Epithelial cell of esophagus (primary cell): ENCODE results near the gene HES4.
"Not testable (repeated sequence)": the region's sequence is repeated elsewhere in the genome, so short reads cannot be mapped to it uniquely, and the experiment has no call there.

ENCODE experiments used
- DNase-seq: peaks from one replicate; pipeline ENCODE4 v3.0.0; 2010; ENCODE audit warnings: low read depth
- H3K4me3 ChIP-seq: 2 replicates; pipeline ENCODE4 v1.5.1; 2011; ENCODE audit warnings: mild to moderate bottlenecking, low read length, control low read depth
- CTCF ChIP-seq: IDR thresholded peaks from 2 replicates; pipeline ENCODE4 v1.5.1; 2011; ENCODE audit warnings: low read depth, mild to moderate bottlenecking, low read length, control low read depth, inconsistent platforms; ENCODE audit not compliant: insufficient read depth; ENCODE audit errors: missing control alignments

Gene HES4

GRCh38 chr1:1033731-1034438 is 34.0 kb upstream of the HES4 start:
- no peak for DNase-seq
- no peak for TF ChIP-seq CTCF
- H3K4me3 ChIP-seq: no peak overlapping the region

- H3K4me3 ChIP-seq: peak overlapping the region; percentile 25
- TF ChIP-seq CTCF: peak; percentile 63
- DNase-seq: peak; percentile 92
Measured at GRCh38 chr1:1033009-1033587, 33.2 kb upstream of the HES4 start.

GRCh38 chr1:1032424-1032823 is 32.5 kb upstream of the HES4 start:
- no peak for TF ChIP-seq CTCF
- no peak for DNase-seq
- peak overlapping the region; percentile 25 for H3K4me3 ChIP-seq

- H3K4me3 ChIP-seq: no peak overlapping the region
- no peak for DNase-seq
- no peak for TF ChIP-seq CTCF
Measured at GRCh38 chr1:1031659-1032235, 31.9 kb upstream of the HES4 start.

- not testable (repeated sequence) for DNase-seq, H3K4me3 ChIP-seq
Measured at GRCh38 chr1:1030867-1031658, 31.2 kb upstream of the HES4 start.

- no peak for TF ChIP-seq CTCF
- H3K4me3 ChIP-seq: no peak overlapping the region
Measured at GRCh38 chr1:1027791-1028190, 27.9 kb upstream of the HES4 start.

GRCh38 chr1:1026599-1027413 is 26.9 kb upstream of the HES4 start:
- no peak for DNase-seq
- TF ChIP-seq CTCF: no peak
- H3K4me3 ChIP-seq: no peak overlapping the region

More at GRCh38 chr1:1027791-1028190, 27.9 kb upstream of the HES4 start:
- DNase-seq: no peak
